ENCODE data around the gene PLEKHD1.

Gene PLEKHD1

GRCh38 chr14:69561893-69562292, 77.4 kb downstream of the PLEKHD1 start:
- H3K4me1 ChIP-seq (ENCODE audit: control insufficient read depth in 1 of 2, insufficient read depth in 2 of 2, low read length in 2 of 2) = no peaks in the 10 kb centered on the region
- no peak overlapping the region for H3K4me3 ChIP-seq (ENCODE audit: low read depth in 1 of 2, low read length in 2 of 2)
- no peaks in the 10 kb centered on the region for H3K9me3 ChIP-seq (ENCODE audit: control insufficient read depth in 1 of 2, low read length in 2 of 2)
- H3K27me3 ChIP-seq (ENCODE audit: control insufficient read depth in 1 of 2, insufficient read depth in 2 of 2, low read length in 2 of 2) = peaks cover 17 to 35% of the 10 kb centered on the region in 2 donors
- H3K9ac ChIP-seq (ENCODE audit: low read depth in 1 of 2, low read length in 2 of 2) = no peak overlapping the region
- no peak overlapping the region for H3K27ac ChIP-seq (ENCODE audit: low read depth, low read length)
- no peaks in the 10 kb centered on the region for H3K36me3 ChIP-seq (ENCODE audit: control insufficient read depth in 1 of 2, insufficient read depth in 2 of 2, low read length in 2 of 2)

GRCh38 chr14:69567563-69567962, 83.0 kb downstream of the PLEKHD1 start:
- H3K4me1 ChIP-seq (ENCODE audit: control insufficient read depth in 1 of 2, insufficient read depth in 2 of 2, low read length in 2 of 2) = peaks cover 0 to 7% of the 10 kb centered on the region in 2 donors
- H3K27me3 ChIP-seq (ENCODE audit: control insufficient read depth in 1 of 2, insufficient read depth in 2 of 2, low read length in 2 of 2) = peaks cover 49 to 64% of the 10 kb centered on the region in 2 donors

GRCh38 chr14:69569859-69570258, 85.3 kb downstream of the PLEKHD1 start:
- Histone ChIP-seq H3K4me1 (ENCODE audit: control insufficient read depth in 1 of 2, insufficient read depth in 2 of 2, low read length in 2 of 2) (peaks cover 0 to 16% of the 10 kb centered on the region in 2 donors), H3K9me3 (ENCODE audit: control insufficient read depth in 1 of 2, low read length in 2 of 2) (no peaks in the 10 kb centered on the region), H3K27ac (ENCODE audit: low read depth, low read length) (no peak overlapping the region), H3K27me3 (ENCODE audit: control insufficient read depth in 1 of 2, insufficient read depth in 2 of 2, low read length in 2 of 2) (peaks cover 61 to 66% of the 10 kb centered on the region in 2 donors), H3K9ac (ENCODE audit: low read depth in 1 of 2, low read length in 2 of 2) (no peak overlapping the region), H3K4me3 (ENCODE audit: low read depth in 1 of 2, low read length in 2 of 2) (no peak overlapping the region), H3K36me3 (ENCODE audit: control insufficient read depth in 1 of 2, insufficient read depth in 2 of 2, low read length in 2 of 2) (no peaks in the 10 kb centered on the region)

More at GRCh38 chr14:69567563-69567962, 83.0 kb downstream of the PLEKHD1 start:
- Histone ChIP-seq H3K4me3 (ENCODE audit: low read depth in 1 of 2, low read length in 2 of 2) (no peak overlapping the region), H3K36me3 (ENCODE audit: control insufficient read depth in 1 of 2, insufficient read depth in 2 of 2, low read length in 2 of 2) (no peaks in the 10 kb centered on the region), H3K9me3 (ENCODE audit: control insufficient read depth in 1 of 2, low read length in 2 of 2) (no peaks in the 10 kb centered on the region), H3K27ac (ENCODE audit: low read depth, low read length) (no peak overlapping the region), H3K9ac (ENCODE audit: low read depth in 1 of 2, low read length in 2 of 2) (no peak overlapping the region)

- Histone ChIP-seq H3K9me3 (ENCODE audit: control insufficient read depth in 1 of 2, low read length in 2 of 2) (no peaks in the 10 kb centered on the region), H3K4me1 (ENCODE audit: control insufficient read depth in 1 of 2, insufficient read depth in 2 of 2, low read length in 2 of 2) (peaks cover 0 to 16% of the 10 kb centered on the region in 2 donors), H3K27ac (ENCODE audit: low read depth, low read length) (no peak overlapping the region), H3K4me3 (ENCODE audit: low read depth in 1 of 2, low read length in 2 of 2) (no peak overlapping the region), H3K36me3 (ENCODE audit: control insufficient read depth in 1 of 2, insufficient read depth in 2 of 2, low read length in 2 of 2) (no peaks in the 10 kb centered on the region), H3K27me3 (ENCODE audit: control insufficient read depth in 1 of 2, insufficient read depth in 2 of 2, low read length in 2 of 2) (peaks cover 57 to 61% of the 10 kb centered on the region in 2 donors), H3K9ac (ENCODE audit: low read depth in 1 of 2, low read length in 2 of 2) (no peak overlapping the region)
Observed at GRCh38 chr14:69570836-69571330, 86.4 kb downstream of the PLEKHD1 start.

- Histone ChIP-seq H3K4me3 (ENCODE audit: low read depth in 1 of 2, low read length in 2 of 2) (peak overlapping the region; percentile 10 to 51), H3K4me1 (ENCODE audit: control insufficient read depth in 1 of 2, insufficient read depth in 2 of 2, low read length in 2 of 2) (peaks cover 0 to 16% of the 10 kb centered on the region in 2 donors), H3K27ac (ENCODE audit: low read depth, low read length) (no peak overlapping the region), H3K36me3 (ENCODE audit: control insufficient read depth in 1 of 2, insufficient read depth in 2 of 2, low read length in 2 of 2) (no peaks in the 10 kb centered on the region), H3K27me3 (ENCODE audit: control insufficient read depth in 1 of 2, insufficient read depth in 2 of 2, low read length in 2 of 2) (peaks cover 59 to 64% of the 10 kb centered on the region in 2 donors), H3K9ac (ENCODE audit: low read depth in 1 of 2, low read length in 2 of 2) (no peak overlapping the region), H3K9me3 (ENCODE audit: control insufficient read depth in 1 of 2, low read length in 2 of 2) (no peaks in the 10 kb centered on the region)
Observed at GRCh38 chr14:69571449-69572029, 87.0 kb downstream of the PLEKHD1 start.

- H3K4me3 ChIP-seq (ENCODE audit: low read depth in 1 of 2, low read length in 2 of 2) = peak overlapping the region; percentile 10 to 51
- no peak overlapping the region for H3K27ac ChIP-seq (ENCODE audit: low read depth, low read length)
- peaks cover 0 to 16% of the 10 kb centered on the region in 2 donors for H3K4me1 ChIP-seq (ENCODE audit: control insufficient read depth in 1 of 2, insufficient read depth in 2 of 2, low read length in 2 of 2)
- no peaks in the 10 kb centered on the region for H3K36me3 ChIP-seq (ENCODE audit: control insufficient read depth in 1 of 2, insufficient read depth in 2 of 2, low read length in 2 of 2)
- no peak overlapping the region for H3K9ac ChIP-seq (ENCODE audit: low read depth in 1 of 2, low read length in 2 of 2)
- peaks cover 56 to 59% of the 10 kb centered on the region in 2 donors for H3K27me3 ChIP-seq (ENCODE audit: control insufficient read depth in 1 of 2, insufficient read depth in 2 of 2, low read length in 2 of 2)
- no peaks in the 10 kb centered on the region for H3K9me3 ChIP-seq (ENCODE audit: control insufficient read depth in 1 of 2, low read length in 2 of 2)
Observed at GRCh38 chr14:69572030-69572840, 87.7 kb downstream of the PLEKHD1 start.

- peaks cover 50 to 54% of the 10 kb centered on the region in 2 donors for H3K27me3 ChIP-seq (ENCODE audit: control insufficient read depth in 1 of 2, insufficient read depth in 2 of 2, low read length in 2 of 2)
- peaks cover 0 to 16% of the 10 kb centered on the region in 2 donors for H3K4me1 ChIP-seq (ENCODE audit: control insufficient read depth in 1 of 2, insufficient read depth in 2 of 2, low read length in 2 of 2)
- H3K4me3 ChIP-seq (ENCODE audit: low read depth in 1 of 2, low read length in 2 of 2) = no peak overlapping the region
Observed at GRCh38 chr14:69572841-69573135, 88.3 kb downstream of the PLEKHD1 start.

GRCh38 chr14:69573205-69573830, 88.8 kb downstream of the PLEKHD1 start:
- Histone ChIP-seq H3K9me3 (ENCODE audit: control insufficient read depth in 1 of 2, low read length in 2 of 2) (no peaks in the 10 kb centered on the region), H3K27me3 (ENCODE audit: control insufficient read depth in 1 of 2, insufficient read depth in 2 of 2, low read length in 2 of 2) (peaks cover 45 to 52% of the 10 kb centered on the region in 2 donors), H3K4me1 (ENCODE audit: control insufficient read depth in 1 of 2, insufficient read depth in 2 of 2, low read length in 2 of 2) (peaks cover 0 to 16% of the 10 kb centered on the region in 2 donors), H3K9ac (ENCODE audit: low read depth in 1 of 2, low read length in 2 of 2) (no peak overlapping the region), H3K4me3 (ENCODE audit: low read depth in 1 of 2, low read length in 2 of 2) (no peak overlapping the region), H3K36me3 (ENCODE audit: control insufficient read depth in 1 of 2, insufficient read depth in 2 of 2, low read length in 2 of 2) (no peaks in the 10 kb centered on the region), H3K27ac (ENCODE audit: low read depth, low read length) (no peak overlapping the region)

More at GRCh38 chr14:69572841-69573135, 88.3 kb downstream of the PLEKHD1 start:
- Histone ChIP-seq H3K36me3 (ENCODE audit: control insufficient read depth in 1 of 2, insufficient read depth in 2 of 2, low read length in 2 of 2) (no peaks in the 10 kb centered on the region), H3K9ac (ENCODE audit: low read depth in 1 of 2, low read length in 2 of 2) (no peak overlapping the region), H3K9me3 (ENCODE audit: control insufficient read depth in 1 of 2, low read length in 2 of 2) (no peaks in the 10 kb centered on the region), H3K27ac (ENCODE audit: low read depth, low read length) (no peak overlapping the region)

GRCh38 chr14:69573831-69574262, 89.3 kb downstream of the PLEKHD1 start:
- peaks cover 43 to 52% of the 10 kb centered on the region in 2 donors for H3K27me3 ChIP-seq (ENCODE audit: control insufficient read depth in 1 of 2, insufficient read depth in 2 of 2, low read length in 2 of 2)
- peaks cover 0 to 16% of the 10 kb centered on the region in 2 donors for H3K4me1 ChIP-seq (ENCODE audit: control insufficient read depth in 1 of 2, insufficient read depth in 2 of 2, low read length in 2 of 2)
- H3K9ac ChIP-seq (ENCODE audit: low read depth in 1 of 2, low read length in 2 of 2) = no peak overlapping the region
- no peaks in the 10 kb centered on the region for H3K36me3 ChIP-seq (ENCODE audit: control insufficient read depth in 1 of 2, insufficient read depth in 2 of 2, low read length in 2 of 2)
- H3K4me3 ChIP-seq (ENCODE audit: low read depth in 1 of 2, low read length in 2 of 2) = no peak overlapping the region
- no peaks in the 10 kb centered on the region for H3K9me3 ChIP-seq (ENCODE audit: control insufficient read depth in 1 of 2, low read length in 2 of 2)
- H3K27ac ChIP-seq (ENCODE audit: low read depth, low read length) = no peak overlapping the region
